GM18519 (cell line): Measurements from ENCODE around the gene KRT85.

Experiments
- ATAC-seq: cut with Tn5 transposase; IDR thresholded peaks from one replicate; pipeline ENCODE4 v1.9.1; 2021; ENCODE audit warnings: mild to moderate bottlenecking, moderate library complexity; ENCODE audit not compliant: unreplicated experiment, low FRiP score

KRT85 gene

DNA sequence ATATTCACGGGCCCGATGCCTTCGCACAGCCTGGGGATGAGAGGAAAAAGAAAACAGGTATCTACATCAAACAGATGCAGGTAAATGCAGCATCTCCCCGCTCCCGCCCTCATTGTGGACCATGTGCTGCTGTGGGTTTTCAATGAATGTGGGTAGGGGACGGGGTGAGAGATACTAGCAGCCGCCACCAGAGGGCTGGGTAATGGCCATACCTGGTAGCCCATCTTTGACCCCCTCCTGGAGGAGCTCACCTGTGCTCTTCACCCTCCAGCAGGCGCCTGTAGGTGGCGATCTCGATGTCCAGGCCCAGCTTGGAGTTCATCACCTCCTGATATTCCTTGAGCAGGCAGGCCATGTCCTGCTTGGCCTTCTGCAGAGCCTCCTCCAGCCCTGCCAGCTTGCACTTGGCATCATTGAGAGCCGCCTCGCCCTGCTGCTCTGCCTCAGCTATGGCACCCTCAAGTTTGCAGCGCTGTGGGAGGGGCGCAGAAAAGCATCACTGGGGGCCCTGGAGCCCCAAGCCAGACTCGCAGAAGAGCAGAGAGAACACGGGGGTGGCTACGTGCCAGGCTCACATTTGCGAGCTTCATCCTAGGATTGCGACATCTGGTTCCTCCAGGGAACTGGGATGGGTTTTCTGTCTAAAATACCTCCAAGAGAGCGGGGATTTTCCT, 28.6 kb upstream of the KRT85 start:
- ATAC-seq = no peak

DNA sequence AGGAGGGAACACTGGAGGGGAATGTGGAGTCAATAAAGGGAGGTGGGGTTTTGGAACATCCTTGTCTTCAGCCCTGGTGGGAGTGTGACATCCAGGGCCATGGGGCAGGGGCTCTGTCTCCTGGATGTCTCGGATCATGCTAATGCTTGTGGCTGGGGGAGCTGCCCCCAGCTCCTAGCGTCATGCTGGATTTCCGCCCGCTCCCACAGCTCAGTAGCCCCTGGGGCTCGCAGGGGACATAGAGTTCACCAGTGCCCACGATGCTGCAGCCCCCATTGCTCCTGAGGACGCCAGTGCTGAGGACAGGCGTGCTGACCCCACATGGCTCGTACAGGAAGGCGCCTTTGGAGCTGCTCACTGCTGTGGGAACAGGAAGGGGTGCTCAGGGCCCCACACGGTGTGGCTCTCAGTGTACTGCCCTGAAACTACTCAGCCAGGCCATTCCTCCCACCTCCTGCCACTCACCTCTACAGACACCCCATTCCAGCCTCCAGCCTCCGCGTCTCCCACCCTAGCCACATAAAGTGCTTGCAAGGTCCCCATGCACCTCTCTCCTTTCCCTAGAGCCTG, 27.6 kb upstream of the KRT85 start:
- no peak for ATAC-seq

DNA sequence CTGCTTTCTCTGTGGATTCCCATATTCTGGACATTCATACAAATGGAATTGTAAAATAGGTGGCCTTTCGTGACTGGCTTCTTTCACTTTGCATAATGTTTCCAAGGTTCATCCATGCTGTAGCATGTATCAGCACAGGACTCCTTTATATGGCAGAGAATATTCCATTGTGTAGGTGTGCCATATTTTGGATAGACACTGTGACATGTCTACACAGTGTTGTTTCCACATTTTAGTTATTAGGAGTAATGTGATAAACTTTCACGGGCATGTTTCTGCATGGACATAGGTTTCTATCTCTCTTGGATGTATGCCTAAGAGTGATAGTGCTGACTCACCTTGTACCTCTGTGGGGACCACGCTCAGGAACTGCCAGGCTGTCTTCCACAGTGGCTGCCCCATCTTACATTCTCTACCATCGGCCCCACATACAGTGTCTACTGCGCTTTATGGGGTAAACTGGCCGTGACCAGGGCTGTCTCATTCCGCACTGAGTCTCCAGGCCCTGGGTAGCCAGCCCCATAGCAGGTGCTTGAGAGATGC, 25.3 kb upstream of the KRT85 start:
- ATAC-seq = no peak

DNA sequence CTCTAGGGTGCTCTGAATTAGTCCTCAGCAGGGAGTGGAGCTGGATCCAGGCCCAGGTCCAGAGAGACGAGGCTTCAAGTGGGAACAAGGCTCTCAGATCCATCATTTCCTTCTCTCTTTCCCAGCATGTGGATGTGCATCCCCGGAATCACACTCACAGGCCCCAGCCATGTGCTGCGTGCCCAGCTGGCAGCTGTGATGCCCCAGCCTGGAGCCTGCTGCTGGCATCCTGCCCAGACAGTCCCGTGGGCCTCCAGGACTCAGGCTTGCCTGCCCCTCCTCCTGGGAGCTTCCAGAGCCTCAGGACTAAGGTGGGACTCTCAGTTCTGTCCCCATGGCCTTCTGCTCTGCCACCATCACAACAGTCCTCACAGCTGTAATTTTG, 24.3 kb upstream of the KRT85 start:
- no peak for ATAC-seq

DNA sequence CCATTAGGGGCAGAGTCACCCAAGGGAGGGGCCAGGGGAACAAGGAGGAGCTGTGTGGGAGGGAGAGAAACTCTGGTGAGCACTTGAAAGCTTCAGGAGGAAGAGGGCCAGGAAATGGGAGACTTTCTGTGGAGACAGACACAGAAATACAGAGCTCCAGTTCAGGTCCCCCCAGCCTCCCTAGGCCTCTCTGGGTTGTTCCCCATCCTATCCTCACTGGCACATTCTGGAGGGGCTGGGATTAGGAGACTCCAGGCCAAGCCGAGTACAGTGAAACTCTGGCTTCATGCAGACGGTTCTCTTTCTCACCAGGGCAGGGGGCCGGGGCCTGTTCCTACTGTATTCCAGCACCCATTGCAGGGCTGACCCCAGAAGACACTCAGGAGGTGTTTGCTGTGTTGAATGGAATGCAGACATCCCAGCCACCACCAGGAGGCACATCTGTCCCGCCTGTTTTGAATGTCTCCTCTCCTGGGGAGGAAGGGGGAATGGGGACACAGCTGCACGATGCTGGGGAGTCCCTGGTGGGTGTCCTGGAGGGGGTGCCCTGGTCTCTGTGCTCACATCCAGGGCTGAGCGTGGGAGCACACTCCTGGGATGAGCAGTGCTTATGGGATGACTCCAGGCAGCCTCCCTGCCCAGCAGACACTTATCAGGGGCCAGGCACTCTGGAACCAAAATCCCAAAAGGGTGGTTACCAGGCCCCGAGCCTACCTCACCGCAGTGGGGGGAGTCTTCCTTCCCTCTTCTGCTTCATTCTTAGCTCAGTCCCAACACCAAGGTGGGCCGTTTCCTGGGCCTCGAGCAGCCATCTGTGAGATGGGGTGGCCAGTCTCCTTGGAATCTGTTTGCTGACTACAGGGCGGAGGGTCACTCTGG, 23.7 kb upstream of the KRT85 start:
- ATAC-seq = no peak

DNA sequence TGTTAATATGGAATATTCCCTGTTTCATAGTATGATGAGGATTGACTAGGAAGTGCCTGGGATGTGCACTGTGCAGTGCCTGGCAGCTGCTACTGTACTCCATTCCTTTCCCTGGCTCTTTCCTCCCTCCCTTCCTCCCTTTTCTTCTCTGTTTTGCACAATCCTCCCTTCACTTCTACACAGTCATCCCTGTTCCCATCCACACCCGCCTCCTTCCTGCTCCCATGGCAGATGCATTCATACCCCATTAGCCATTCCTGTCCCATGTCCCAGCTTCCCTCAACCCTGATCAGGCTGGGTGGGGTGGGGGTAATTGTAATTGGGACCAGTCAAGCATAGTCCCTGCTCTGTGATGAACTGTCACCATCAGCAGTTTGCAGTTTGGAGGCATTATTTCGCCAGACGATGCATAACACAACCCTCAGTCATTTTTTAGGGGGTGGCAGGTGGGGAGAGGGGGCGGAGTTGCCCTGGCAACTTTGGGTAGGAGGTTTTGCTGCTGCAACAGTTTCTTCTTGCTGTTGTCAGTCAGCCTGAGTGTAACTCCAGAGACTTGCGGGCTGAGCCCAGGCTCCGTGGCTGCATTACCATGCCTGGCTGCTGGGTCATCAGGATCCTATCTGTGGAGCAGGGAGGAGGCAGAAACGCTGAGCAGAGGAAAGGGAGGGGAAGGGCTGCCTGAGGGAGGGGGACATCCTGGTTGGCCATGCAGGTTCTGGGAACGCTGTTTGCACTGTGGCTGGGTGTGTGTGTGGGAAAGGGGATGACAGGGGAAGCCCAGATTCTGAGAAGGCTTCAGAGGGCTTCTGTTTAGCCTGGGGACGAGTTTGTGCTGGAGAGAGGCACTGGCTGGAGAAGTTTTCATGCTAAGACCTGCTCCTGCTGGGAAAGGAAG, 22.3 kb upstream of the KRT85 start:
- no peak for ATAC-seq

DNA sequence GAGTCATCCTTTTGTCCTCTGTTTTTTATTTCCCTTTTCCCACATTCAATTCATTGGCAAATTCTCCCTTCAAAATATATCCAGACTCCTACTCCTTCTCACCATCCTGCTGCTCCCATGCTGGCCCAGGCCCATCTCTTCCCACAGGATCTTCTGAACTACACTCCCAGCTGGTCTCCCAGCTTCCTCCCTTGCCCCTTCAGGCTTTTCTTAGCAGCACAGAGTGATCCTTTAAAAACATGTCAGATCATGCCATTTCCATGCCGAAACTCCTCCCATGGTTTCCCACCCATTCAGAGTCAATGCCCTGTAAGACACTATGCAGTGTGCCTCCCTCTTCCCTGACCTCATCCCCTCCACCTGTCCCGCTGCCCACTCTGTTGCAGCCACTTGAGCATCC, 20.6 kb upstream of the KRT85 start:
- no peak for ATAC-seq

DNA sequence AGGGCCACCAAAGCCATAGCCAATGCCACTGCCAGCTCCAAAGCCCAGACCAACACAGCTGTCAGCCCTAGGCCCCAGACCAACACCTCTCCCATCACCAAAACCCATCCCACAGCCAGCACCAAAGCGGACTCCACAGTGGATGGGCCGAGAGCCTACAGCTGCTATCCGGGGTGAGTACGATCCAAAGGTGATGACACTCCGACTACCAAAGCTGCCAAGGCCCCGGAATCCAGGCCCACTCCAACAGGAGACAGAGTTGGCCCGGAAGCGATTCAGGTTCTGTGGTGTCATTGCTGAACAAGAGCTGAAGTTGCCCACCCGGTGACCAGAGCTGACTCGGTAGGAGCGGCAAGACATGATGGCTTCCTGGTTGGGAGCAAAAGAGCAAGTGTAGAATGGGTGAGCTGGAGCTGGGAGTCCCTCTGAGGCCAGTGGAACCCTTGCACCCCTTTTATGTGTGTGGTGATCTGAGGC, 18.0 kb upstream of the KRT85 start, which contains the start of gene KRT84:
Gene KRT84 (minus strand): TSS at position 427 of the 477 bp plus-strand sequence. CDS start 67 bp downstream, at position 360.
- ATAC-seq = no peak

DNA sequence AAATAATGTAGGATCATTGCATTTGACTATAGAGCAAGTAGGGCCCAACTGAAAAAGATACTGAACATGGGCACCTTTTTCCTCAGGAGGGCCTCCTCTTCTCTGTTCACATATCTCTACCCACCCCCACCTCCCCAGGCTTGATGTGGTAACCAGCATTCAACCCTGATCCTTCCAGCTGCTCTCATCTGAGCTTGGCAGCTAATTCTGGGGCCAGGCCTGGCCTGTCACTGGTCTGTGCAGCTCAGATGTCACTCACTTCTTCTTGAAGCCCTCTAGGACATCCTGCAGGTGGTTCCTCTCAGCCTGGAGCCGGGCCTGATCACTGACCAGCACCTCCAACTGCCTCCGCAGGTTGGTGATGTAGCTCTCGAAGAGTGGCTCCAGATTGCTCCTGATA, 16.1 kb upstream of the KRT85 start:
- no peak for ATAC-seq

DNA sequence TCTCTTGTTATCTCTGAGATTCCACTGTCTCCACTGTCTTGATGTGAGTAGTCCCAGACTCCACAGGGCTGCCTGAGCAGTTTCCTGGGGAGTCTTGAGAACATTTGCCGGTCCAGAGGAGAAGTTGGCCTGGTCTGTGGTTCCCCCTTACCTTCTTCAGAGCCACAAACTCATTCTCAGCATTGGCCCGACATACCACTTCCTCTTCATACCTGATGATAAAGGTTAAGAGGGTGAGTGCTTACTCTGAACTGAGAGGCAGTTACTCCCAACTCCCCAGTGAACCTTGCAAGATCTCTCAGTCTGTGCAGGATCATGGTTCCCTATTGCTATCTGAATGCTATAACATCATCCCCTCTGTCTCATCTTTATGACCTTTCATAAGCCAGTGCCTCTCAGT, 15.6 kb upstream of the KRT85 start:
- ATAC-seq = no peak

DNA sequence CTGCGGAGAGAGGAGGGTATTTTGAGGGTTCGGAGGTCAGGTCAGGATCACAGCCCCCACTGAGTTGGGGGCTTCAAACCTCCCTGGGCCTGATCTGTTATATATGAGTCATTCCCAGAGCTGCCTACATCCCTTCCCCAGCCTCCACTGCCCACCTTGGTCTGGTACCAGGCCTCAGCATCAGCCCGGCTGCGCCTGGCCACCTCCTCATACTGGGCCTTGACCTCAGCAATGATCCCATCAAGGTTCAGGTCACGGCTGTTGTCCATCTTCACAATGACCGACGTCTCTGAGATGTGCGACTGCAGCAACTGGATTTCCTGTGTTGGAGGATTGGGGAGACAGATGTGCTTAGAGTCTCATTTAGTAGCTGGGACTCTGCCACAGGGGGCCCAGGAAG, 13.9 kb upstream of the KRT85 start:
- no peak for ATAC-seq

DNA sequence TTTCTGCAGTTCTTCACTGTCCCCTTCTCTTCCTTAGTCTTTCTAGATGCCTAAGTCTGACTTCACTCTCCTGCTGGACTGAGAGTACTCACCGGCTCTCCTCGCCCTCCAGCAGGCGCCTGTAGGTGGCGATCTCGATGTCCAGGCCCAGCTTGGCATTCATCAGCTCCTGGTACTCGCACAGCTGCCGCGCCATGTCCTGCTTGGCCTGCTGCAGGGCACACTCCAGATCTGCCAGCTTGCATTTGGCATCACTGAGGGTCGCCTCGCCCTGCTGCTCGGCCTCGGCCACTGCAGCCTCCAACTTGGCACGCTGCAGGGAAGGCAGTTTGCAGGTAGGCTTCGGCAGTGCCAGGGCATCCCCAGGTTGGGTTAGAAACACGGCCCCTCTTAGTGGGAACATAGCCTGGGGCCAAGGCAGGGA, 13.0 kb upstream of the KRT85 start:
- ATAC-seq = no peak

DNA sequence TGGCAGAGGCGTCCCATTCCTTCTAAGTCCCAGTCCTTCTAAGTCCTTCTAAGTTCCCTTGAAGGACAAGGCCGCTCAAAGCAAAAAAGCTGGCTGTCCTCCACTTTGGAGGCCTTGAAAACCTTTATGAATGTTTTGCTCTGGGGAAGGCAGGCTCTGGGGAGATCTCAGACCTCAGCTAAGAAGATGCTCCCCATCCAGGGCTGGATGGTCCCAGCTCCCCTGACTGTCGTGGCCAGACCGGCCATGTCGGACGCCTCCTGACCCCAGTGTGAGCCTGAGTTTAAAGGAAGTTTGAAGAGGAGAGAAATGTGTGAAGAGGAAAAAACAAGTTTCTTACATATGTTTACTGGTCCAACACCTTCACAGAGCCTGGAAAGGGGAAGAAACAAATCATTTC, 12.3 kb upstream of the KRT85 start:
- ATAC-seq = no peak

DNA sequence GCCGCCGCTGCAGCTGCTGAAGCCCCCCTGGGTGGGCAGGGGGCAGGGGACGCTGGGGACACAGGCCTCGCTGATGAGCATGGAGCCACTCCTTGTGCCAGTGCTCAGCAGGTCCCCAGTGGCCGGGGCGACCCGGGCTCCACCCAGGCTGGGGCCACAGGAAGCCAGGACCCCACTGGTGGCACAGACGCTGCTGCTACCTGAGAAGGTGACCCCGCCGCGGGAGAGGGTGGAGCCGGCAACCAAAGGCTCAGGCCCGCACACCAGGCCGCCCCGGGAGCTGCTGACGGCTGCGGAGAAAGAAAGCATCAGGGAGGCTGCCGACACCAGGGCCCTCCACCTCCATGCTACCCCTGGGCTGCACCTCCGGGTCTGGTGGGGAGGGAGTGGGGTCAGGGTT, 10.8 kb upstream of the KRT85 start:
- ATAC-seq = no peak

DNA sequence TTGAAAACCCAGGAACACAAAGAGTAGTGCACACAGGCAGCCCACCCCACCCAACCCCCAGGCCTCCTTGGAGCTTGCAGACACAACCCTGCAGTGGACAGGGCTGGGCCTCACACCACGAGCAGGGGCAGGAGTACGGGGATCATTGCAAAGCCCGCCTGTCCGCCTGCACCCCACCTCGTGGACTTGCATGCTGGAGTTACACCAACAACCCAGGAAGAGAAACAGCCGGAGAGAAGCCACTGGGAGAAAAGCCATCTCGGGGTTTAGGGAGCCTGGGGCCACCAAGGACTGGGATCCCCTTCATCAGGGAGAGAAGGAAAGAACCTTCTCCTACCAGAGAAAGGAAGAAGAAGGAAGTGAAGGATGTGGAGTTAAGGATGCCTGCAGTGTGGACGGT, 10.0 kb upstream of the KRT85 start:
- ATAC-seq = no peak

DNA sequence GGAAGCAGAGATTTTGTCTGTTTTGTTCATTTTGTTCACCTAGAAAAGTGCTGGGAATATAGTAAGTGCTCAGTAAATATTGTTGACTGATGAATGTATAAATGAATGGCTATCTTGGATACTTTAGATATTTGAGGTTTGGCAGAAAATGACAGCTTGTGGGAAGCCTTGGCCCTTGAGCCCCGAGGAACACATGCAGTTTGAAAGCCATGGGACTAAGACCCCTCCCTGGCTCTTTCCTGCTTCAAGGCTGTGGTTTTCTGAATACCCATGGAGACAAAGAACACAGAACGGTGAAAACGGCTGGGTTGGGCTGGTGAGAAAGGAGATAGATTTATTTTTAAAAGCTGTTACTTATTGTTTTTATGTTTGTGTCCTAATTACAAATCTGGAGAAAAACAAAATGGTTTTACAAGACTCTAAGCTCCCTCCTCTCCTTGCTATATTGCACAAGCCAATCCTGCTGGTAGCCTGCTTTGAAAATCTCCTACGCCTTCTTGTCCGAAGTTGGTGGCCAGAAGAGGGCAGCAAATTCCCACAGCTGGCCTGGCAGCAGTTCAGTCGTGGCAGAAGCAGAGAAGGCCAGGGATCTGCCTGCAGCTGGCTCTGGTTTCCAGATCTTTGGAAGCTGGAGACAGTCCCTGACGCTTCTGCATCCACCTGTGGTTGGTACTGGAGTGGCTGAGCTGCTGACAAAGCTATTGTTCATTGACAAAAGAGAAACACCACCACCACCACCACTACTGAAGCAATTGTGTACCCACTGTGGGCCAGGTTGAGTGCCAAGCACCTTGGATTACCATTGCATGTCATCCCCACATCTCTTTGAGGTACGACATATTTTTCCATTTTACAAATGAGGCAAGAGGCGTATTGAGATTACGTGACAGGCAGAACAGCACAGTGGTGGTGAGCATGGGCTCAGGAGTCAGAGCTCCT, 5.2 kb upstream of the KRT85 start:
- ATAC-seq = no peak

DNA sequence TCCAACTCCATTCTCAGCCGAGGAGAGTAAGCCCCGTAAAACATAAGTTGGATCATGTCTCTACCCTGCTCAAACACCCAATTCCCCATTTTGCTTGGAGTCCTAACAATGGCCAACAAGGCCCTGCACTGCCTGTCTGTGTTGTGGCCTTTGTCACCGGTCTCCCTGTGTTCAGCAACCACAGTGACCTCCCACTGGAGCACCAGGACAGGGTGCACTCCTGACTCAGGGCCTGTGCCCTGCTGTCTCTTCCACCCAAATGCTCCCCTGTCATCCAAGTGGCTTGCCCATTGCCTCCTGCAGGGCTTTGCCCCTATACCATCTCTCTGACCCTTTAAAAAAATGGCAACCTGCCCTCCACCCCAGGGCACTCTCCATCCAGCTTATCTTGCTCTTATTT, 4.4 kb upstream of the KRT85 start:
- ATAC-seq = no peak

DNA sequence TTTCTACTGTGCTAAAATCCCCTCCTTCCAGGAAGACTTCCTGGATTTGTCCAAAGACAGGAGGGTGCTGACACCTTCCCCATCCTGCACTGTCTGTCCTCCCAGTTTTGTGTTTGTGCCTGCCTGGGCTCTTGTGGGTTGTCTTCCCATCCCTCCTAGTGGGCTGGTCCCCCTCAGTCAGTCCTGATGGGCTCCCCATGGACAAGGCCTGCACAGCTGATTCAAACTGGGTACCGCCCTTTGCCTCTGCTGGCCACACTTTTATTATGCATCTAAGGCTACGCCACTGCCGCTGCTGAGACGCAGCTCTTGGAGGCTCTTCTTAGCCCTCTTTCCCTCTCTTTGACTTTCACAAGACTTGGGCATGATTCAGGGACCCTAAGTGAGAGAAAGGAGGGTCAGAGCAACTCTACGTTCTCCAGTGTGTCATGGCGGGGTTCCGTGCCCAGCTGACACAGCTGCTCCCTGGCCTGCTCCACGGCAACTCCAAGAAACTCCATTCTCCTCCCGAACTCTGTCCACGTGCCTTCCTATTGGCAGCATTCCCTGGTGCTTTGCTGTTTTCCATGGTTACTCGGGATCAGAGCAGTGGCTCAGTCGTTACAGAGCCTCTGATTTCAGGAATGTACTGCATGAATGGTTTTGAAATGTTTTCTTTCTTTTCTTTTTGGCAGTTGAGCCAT, 3.8 kb upstream of the KRT85 start:
- no peak for ATAC-seq

DNA sequence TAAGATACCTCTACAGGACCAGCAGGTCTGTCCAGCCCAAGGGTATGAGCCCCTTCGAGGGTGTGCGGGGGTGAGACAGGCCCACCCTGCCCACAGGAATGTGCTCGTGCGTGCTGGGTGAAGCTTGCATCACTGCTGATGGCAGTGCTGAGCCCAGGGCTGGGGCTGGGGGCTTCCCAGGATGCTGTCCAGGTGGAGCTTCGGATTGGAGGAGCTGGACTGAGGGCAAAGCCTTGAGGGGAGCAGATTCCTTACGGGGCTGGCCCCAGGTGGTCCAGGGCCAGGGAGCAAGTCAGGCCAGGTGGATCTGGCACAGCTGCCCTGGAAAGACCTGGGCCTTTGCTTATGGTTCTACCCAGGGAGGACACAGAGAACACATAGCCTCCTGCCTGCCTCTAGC, 2.5 kb upstream of the KRT85 start:
- ATAC-seq = no peak
